Activated CD4-positive, alpha-beta T cell treated with anti-CD3 and anti-CD28 coated beads, Interleukin-10, Interleukin-2, amounts not matched to agents 100 ng/mL and 50 ng/mL, durations not matched to agents 16 hours and 8 hours (primary cell): ENCODE measurements around the gene TNFAIP2.
"Not testable (repeated sequence)": the region's sequence is repeated elsewhere in the genome, so short reads cannot be mapped to it uniquely, and the experiment has no call there.

Experiments used
- DNase-seq: peaks from one replicate; pipeline ENCODE4 v3.0.0-alpha.2; 2020

Gene TNFAIP2

GRCh38 chr14:103135333-103136260 lies 12.3 kb downstream of the TNFAIP2 start:
- no peak for DNase-seq

GRCh38 chr14:103136388-103137271 lies 13.4 kb downstream of the TNFAIP2 start:
- DNase-seq = no peak

- no peak for DNase-seq
These were observed 14.5 kb downstream of the TNFAIP2 start for GRCh38 chr14:103137689-103138300.

- no peak for DNase-seq
These were observed 15.3 kb downstream of the TNFAIP2 start for GRCh38 chr14:103138301-103139131.

- no peak for DNase-seq
These were observed 16.1 kb downstream of the TNFAIP2 start for GRCh38 chr14:103139132-103140025.

GRCh38 chr14:103140316-103141109 lies 17.3 kb downstream of the TNFAIP2 start:
- DNase-seq = no peak

- DNase-seq = peak; percentile 49
These were observed 18.0 kb downstream of the TNFAIP2 start for GRCh38 chr14:103141117-103141796.

- DNase-seq = no peak
These were observed 18.8 kb downstream of the TNFAIP2 start for GRCh38 chr14:103142026-103142425.

- DNase-seq = no peak
These were observed 19.6 kb downstream of the TNFAIP2 start for GRCh38 chr14:103142721-103143302.

- DNase-seq = no peak
These were observed 20.2 kb downstream of the TNFAIP2 start for GRCh38 chr14:103143506-103143905.

GRCh38 chr14:103144085-103144484 lies 20.8 kb downstream of the TNFAIP2 start:
- no peak for DNase-seq

GRCh38 chr14:103146141-103146709 lies 23.0 kb downstream of the TNFAIP2 start:
- no peak for DNase-seq

- DNase-seq = no peak
These were observed 26.3 kb downstream of the TNFAIP2 start for GRCh38 chr14:103149351-103150237.

- no peak for DNase-seq
These were observed 28.1 kb downstream of the TNFAIP2 start for GRCh38 chr14:103151270-103151945.

GRCh38 chr14:103155010-103155409 lies 31.7 kb downstream of the TNFAIP2 start:
- DNase-seq = no peak

- not testable (repeated sequence) for DNase-seq
These were observed 32.2 kb downstream of the TNFAIP2 start for GRCh38 chr14:103155416-103155815.

- no peak for DNase-seq
These were observed 32.6 kb downstream of the TNFAIP2 start for GRCh38 chr14:103155826-103156394.
